HEK293 (cell line): ENCODE data around the gene SIK3.

Experiments
- CTCF ChIA-PET: fragments of 350-600 bp; formaldehyde crosslinking; extraction: SDS; loops from one replicate; lab custom pipeline; 2021; ENCODE audit warnings: antibody characterized with exemption; lab: Yijun Ruan, JAX
- POLR2A ChIA-PET: fragments of 300-600 bp; formaldehyde crosslinking; extraction: SDS; loops from one replicate; lab custom pipeline; 2020; ENCODE audit warnings: antibody characterized with exemption, inconsistent platforms; lab: Yijun Ruan, JAX
- H3K27ac ChIP-seq: fragments of 200-500 bp; sonication (Bioruptor generic); 2 replicates; pipeline ENCODE4 v1.5.1; 2014; ENCODE audit warnings: low read depth, low read length, control low read depth, inconsistent platforms; ENCODE audit errors: extremely low read depth
- H3K36me3 ChIP-seq, 2 experiments: fragments of 200-500 bp in 1 of 2; sonication (Bioruptor generic) in 1 of 2; 1 replicate in 1 of 2; 2 replicates in 1 of 2; pipeline ENCODE4 v1.5.1; 2014 to 2017; ENCODE audit warnings: inconsistent platforms in 2 of 2, low read length in 2 of 2; ENCODE audit not compliant: control insufficient read depth in 2 of 2, insufficient read depth in 1 of 2
- H3K4me1 ChIP-seq: fragments of 200-500 bp; sonication (Bioruptor generic); 2 replicates; pipeline ENCODE4 v1.5.1; 2014; ENCODE audit warnings: mild to moderate bottlenecking, low read length, inconsistent platforms; ENCODE audit not compliant: control insufficient read depth, insufficient read depth
- H3K4me3 ChIP-seq: 2 replicates; pipeline ENCODE4 v1.5.1; 2011; ENCODE audit warnings: low read depth, mild to moderate bottlenecking, control low read depth, low read length, moderate library complexity
- H3K9me3 ChIP-seq: fragments of 200-500 bp; sonication (Bioruptor generic); 2 replicates; pipeline ENCODE4 v1.5.1; 2014; ENCODE audit warnings: low read depth, low read length, inconsistent platforms; ENCODE audit not compliant: control insufficient read depth, insufficient read depth
- BCL11A ChIP-seq: fragments of 450-650 bp; formaldehyde crosslinking; IDR thresholded peaks from 2 replicates; pipeline ENCODE4 v1.5.1; 2016; ENCODE audit warnings: low read depth, missing biosample characterization, missing genetic modification characterization
- SALL2 ChIP-seq: fragments of 450-650 bp; formaldehyde crosslinking; IDR thresholded peaks from 2 replicates; pipeline ENCODE4 v1.5.0; 2017; ENCODE audit warnings: missing biosample characterization, mild to moderate bottlenecking, missing genetic modification characterization, borderline replicate concordance
- ZBTB1 ChIP-seq: fragments of 450-650 bp; formaldehyde crosslinking; IDR thresholded peaks from 2 replicates; pipeline ENCODE4 v1.5.1; 2016; ENCODE audit warnings: missing biosample characterization, missing genetic modification characterization
- ZNF335 ChIP-seq: fragments of 450-650 bp; formaldehyde crosslinking; conservative IDR thresholded peaks from 2 replicates; pipeline ENCODE4 v1.5.1; 2016; ENCODE audit warnings: missing biosample characterization, missing genetic modification characterization
- ZNF558 ChIP-seq: fragments of 450-650 bp; formaldehyde crosslinking; IDR thresholded peaks from 2 replicates; pipeline ENCODE4 v1.5.1; 2016; ENCODE audit warnings: missing biosample characterization, missing genetic modification characterization
- ZNF776 ChIP-seq: fragments of 450-650 bp; formaldehyde crosslinking; IDR thresholded peaks from 2 replicates; pipeline ENCODE4 v1.5.0; 2017; ENCODE audit warnings: missing biosample characterization, missing genetic modification characterization, borderline replicate concordance
- ZSCAN23 ChIP-seq: fragments of 450-650 bp; formaldehyde crosslinking; IDR thresholded peaks from 2 replicates; pipeline ENCODE4 v1.5.1; 2016; ENCODE audit warnings: missing biosample characterization, missing genetic modification characterization
- TF ChIP-seq, protein P1 (sequence below): fragments of 450-650 bp; formaldehyde crosslinking; IDR thresholded peaks from 2 replicates; pipeline ENCODE4 v1.5.1; 2016; ENCODE audit warnings: missing biosample characterization, missing genetic modification characterization, borderline replicate concordance
- TF ChIP-seq, protein P2 (sequence below): fragments of 450-650 bp; formaldehyde crosslinking; optimal IDR thresholded peaks from 2 replicates; pipeline ENCODE3; 2016; ENCODE audit warnings: missing biosample characterization, mild to moderate bottlenecking, missing genetic modification characterization
- TF ChIP-seq, protein P3 (sequence below): fragments of 450-650 bp; IDR thresholded peaks from 2 replicates; pipeline ENCODE4 v1.5.1; 2018; ENCODE audit warnings: missing biosample characterization, mild to moderate bottlenecking, missing genetic modification characterization
- TF ChIP-seq, protein P4 (sequence below): fragments of 450-650 bp; formaldehyde crosslinking; IDR thresholded peaks from 2 replicates; pipeline ENCODE4 v1.5.0; 2017; ENCODE audit warnings: missing biosample characterization, missing genetic modification characterization, borderline replicate concordance
- TF ChIP-seq, protein P5 (sequence below): fragments of 450-650 bp; formaldehyde crosslinking; IDR thresholded peaks from 2 replicates; pipeline ENCODE4 v1.5.1; 2016; ENCODE audit warnings: missing biosample characterization, missing genetic modification characterization, borderline replicate concordance
- TF ChIP-seq, protein P6 (sequence below): fragments of 450-650 bp; formaldehyde crosslinking; IDR thresholded peaks from 2 replicates; pipeline ENCODE4 v1.5.1; 2016; ENCODE audit warnings: missing biosample characterization, missing genetic modification characterization

Gene SIK3

DNA sequence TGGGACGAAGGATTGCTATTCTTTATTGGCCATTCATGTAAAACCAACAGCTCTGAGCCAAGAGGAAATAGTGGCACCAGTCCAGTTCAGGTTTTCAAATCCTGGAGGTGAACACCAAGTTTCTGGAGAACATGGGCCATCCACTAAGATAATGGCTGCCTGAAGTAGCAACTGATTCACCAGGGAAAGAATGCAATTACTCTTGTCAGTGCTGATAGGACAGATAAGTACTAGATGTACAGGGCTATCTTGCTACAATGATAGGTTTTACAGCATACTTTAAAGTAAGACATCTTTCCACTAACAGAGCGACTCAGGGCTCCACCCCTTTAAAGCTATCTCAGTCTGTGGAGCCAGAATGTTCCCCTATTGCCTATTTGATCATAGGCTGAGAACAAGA, 224.0 kb downstream of the SIK3 start (continued):
- TF ChIP-seq, protein P1, sequence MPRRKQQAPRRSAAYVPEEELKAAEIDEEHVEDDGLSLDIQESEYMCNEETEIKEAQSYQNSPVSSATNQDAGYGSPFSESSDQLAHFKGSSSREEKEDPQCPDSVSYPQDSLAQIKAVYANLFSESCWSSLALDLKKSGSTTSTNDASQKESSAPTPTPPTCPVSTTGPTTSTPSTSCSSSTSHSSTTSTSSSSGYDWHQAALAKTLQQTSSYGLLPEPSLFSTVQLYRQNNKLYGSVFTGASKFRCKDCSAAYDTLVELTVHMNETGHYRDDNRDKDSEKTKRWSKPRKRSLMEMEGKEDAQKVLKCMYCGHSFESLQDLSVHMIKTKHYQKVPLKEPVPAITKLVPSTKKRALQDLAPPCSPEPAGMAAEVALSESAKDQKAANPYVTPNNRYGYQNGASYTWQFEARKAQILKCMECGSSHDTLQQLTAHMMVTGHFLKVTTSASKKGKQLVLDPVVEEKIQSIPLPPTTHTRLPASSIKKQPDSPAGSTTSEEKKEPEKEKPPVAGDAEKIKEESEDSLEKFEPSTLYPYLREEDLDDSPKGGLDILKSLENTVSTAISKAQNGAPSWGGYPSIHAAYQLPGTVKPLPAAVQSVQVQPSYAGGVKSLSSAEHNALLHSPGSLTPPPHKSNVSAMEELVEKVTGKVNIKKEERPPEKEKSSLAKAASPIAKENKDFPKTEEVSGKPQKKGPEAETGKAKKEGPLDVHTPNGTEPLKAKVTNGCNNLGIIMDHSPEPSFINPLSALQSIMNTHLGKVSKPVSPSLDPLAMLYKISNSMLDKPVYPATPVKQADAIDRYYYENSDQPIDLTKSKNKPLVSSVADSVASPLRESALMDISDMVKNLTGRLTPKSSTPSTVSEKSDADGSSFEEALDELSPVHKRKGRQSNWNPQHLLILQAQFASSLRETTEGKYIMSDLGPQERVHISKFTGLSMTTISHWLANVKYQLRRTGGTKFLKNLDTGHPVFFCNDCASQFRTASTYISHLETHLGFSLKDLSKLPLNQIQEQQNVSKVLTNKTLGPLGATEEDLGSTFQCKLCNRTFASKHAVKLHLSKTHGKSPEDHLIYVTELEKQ (tag by site-specific recombination): no peak
- no peak for TF ChIP-seq BCL11A (tag by site-specific recombination)

DNA sequence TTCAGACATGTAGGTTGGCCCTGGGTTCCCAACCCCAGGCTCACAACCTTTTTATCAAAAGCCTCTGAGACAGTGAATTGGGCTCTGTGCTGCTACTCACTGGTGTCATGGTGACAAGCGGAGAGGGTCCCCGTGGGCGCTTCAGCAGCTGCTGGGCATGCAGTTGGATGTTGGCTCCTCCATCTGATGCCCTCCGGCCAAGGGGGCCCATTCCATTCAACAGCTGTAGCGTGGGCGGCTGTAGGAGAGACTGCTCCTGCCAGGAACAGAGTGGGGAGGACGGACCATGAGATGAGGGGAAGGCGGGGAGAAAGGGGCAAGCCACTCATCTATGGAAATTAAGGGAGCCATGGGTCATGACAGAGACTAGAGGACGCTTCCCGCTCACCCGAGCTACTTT, 224.8 kb downstream of the SIK3 start:
- peaks cover 0 to 81% of the 10 kb centered on the region in 2 experiments; a peak in 1 of 3 replicates for H3K36me3 ChIP-seq
- CTCF ChIA-PET: interaction anchor here (0.9 kb wide), 1 partner anchor 233 kb away, joined by 5 read pairs; no protein-coding TSS in a partner anchor

DNA sequence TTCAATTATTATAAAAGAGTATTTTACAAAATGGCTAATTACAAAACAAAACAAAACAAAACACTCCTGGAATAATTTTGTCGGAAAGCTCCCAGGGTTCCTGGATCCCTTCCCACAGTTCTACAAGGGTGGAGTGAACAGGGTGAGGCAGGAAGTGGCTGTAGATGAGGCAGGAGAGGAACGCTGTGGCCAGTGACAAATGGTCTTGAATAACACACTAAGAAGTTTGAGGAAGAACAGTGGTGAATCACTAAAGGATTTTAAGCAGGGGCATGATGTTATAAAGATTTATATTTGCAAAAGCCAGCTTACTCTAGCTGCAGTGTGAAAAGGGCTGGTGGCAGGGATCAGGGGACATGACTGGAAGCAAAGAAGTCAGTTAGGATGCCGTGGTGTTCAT, 227.0 kb downstream of the SIK3 start:
- H3K9me3 ChIP-seq: no peaks in the 10 kb centered on the region
- ChIA-PET POLR2A (no interaction called here), CTCF (interaction anchor here (0.9 to 2.3 kb wide), 3 partner anchors 9 to 235 kb away, joined by 3 to 6 read pairs (median 4); partner anchors contain the start of gene APOA5)
- H3K27ac ChIP-seq: no peak overlapping the region
- H3K4me1 ChIP-seq: no peaks in the 10 kb centered on the region
- no peak overlapping the region for H3K4me3 ChIP-seq
- peaks cover 0 to 94% of the 10 kb centered on the region in 2 experiments; a peak in 1 of 3 replicates for H3K36me3 ChIP-seq
- TF ChIP-seq, protein P2, sequence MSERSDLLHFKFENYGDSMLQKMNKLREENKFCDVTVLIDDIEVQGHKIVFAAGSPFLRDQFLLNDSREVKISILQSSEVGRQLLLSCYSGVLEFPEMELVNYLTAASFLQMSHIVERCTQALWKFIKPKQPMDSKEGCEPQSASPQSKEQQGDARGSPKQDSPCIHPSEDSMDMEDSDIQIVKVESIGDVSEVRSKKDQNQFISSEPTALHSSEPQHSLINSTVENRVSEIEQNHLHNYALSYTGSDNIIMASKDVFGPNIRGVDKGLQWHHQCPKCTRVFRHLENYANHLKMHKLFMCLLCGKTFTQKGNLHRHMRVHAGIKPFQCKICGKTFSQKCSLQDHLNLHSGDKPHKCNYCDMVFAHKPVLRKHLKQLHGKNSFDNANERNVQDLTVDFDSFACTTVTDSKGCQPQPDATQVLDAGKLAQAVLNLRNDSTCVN (tag by site-specific recombination): no peak
- TF ChIP-seq, protein P3, sequence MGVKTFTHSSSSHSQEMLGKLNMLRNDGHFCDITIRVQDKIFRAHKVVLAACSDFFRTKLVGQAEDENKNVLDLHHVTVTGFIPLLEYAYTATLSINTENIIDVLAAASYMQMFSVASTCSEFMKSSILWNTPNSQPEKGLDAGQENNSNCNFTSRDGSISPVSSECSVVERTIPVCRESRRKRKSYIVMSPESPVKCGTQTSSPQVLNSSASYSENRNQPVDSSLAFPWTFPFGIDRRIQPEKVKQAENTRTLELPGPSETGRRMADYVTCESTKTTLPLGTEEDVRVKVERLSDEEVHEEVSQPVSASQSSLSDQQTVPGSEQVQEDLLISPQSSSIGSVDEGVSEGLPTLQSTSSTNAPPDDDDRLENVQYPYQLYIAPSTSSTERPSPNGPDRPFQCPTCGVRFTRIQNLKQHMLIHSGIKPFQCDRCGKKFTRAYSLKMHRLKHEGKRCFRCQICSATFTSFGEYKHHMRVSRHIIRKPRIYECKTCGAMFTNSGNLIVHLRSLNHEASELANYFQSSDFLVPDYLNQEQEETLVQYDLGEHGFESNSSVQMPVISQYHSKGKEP (tag by site-specific recombination): no peak
- TF ChIP-seq, protein P4, sequence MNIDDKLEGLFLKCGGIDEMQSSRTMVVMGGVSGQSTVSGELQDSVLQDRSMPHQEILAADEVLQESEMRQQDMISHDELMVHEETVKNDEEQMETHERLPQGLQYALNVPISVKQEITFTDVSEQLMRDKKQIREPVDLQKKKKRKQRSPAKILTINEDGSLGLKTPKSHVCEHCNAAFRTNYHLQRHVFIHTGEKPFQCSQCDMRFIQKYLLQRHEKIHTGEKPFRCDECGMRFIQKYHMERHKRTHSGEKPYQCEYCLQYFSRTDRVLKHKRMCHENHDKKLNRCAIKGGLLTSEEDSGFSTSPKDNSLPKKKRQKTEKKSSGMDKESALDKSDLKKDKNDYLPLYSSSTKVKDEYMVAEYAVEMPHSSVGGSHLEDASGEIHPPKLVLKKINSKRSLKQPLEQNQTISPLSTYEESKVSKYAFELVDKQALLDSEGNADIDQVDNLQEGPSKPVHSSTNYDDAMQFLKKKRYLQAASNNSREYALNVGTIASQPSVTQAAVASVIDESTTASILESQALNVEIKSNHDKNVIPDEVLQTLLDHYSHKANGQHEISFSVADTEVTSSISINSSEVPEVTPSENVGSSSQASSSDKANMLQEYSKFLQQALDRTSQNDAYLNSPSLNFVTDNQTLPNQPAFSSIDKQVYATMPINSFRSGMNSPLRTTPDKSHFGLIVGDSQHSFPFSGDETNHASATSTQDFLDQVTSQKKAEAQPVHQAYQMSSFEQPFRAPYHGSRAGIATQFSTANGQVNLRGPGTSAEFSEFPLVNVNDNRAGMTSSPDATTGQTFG (tag by site-specific recombination): no peak
- TF ChIP-seq, protein P5, sequence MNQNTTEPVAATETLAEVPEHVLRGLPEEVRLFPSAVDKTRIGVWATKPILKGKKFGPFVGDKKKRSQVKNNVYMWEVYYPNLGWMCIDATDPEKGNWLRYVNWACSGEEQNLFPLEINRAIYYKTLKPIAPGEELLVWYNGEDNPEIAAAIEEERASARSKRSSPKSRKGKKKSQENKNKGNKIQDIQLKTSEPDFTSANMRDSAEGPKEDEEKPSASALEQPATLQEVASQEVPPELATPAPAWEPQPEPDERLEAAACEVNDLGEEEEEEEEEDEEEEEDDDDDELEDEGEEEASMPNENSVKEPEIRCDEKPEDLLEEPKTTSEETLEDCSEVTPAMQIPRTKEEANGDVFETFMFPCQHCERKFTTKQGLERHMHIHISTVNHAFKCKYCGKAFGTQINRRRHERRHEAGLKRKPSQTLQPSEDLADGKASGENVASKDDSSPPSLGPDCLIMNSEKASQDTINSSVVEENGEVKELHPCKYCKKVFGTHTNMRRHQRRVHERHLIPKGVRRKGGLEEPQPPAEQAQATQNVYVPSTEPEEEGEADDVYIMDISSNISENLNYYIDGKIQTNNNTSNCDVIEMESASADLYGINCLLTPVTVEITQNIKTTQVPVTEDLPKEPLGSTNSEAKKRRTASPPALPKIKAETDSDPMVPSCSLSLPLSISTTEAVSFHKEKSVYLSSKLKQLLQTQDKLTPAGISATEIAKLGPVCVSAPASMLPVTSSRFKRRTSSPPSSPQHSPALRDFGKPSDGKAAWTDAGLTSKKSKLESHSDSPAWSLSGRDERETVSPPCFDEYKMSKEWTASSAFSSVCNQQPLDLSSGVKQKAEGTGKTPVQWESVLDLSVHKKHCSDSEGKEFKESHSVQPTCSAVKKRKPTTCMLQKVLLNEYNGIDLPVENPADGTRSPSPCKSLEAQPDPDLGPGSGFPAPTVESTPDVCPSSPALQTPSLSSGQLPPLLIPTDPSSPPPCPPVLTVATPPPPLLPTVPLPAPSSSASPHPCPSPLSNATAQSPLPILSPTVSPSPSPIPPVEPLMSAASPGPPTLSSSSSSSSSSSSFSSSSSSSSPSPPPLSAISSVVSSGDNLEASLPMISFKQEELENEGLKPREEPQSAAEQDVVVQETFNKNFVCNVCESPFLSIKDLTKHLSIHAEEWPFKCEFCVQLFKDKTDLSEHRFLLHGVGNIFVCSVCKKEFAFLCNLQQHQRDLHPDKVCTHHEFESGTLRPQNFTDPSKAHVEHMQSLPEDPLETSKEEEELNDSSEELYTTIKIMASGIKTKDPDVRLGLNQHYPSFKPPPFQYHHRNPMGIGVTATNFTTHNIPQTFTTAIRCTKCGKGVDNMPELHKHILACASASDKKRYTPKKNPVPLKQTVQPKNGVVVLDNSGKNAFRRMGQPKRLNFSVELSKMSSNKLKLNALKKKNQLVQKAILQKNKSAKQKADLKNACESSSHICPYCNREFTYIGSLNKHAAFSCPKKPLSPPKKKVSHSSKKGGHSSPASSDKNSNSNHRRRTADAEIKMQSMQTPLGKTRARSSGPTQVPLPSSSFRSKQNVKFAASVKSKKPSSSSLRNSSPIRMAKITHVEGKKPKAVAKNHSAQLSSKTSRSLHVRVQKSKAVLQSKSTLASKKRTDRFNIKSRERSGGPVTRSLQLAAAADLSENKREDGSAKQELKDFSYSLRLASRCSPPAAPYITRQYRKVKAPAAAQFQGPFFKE (tag by site-specific recombination): no peak
- TF ChIP-seq SALL2 (tag by site-specific recombination): no peak
- no peak for TF ChIP-seq ZBTB1 (tag by site-specific recombination)
- no peak for TF ChIP-seq ZSCAN23 (tag by site-specific recombination)
- TF ChIP-seq, protein P6, sequence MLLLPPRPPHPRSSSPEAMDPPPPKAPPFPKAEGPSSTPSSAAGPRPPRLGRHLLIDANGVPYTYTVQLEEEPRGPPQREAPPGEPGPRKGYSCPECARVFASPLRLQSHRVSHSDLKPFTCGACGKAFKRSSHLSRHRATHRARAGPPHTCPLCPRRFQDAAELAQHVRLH (tag by site-specific recombination): no peak
- no peak for TF ChIP-seq ZNF335 (tag by site-specific recombination)

More for the DNA sequence above, 224.8 kb downstream of the SIK3 start:
- Histone ChIP-seq H3K4me1 (no peaks in the 10 kb centered on the region), H3K4me3 (no peak overlapping the region), H3K9me3 (no peaks in the 10 kb centered on the region), H3K27ac (no peak overlapping the region)
- TF ChIP-seq ZNF558 (tag by site-specific recombination): no peak
- TF ChIP-seq ZNF776 (tag by site-specific recombination): no peak
- TF ChIP-seq, protein P2 (tag by site-specific recombination): no peak
- POLR2A ChIA-PET: no interaction called here
